Measurements from ENCODE around the gene SNTA1.

Gene SNTA1

DNA sequence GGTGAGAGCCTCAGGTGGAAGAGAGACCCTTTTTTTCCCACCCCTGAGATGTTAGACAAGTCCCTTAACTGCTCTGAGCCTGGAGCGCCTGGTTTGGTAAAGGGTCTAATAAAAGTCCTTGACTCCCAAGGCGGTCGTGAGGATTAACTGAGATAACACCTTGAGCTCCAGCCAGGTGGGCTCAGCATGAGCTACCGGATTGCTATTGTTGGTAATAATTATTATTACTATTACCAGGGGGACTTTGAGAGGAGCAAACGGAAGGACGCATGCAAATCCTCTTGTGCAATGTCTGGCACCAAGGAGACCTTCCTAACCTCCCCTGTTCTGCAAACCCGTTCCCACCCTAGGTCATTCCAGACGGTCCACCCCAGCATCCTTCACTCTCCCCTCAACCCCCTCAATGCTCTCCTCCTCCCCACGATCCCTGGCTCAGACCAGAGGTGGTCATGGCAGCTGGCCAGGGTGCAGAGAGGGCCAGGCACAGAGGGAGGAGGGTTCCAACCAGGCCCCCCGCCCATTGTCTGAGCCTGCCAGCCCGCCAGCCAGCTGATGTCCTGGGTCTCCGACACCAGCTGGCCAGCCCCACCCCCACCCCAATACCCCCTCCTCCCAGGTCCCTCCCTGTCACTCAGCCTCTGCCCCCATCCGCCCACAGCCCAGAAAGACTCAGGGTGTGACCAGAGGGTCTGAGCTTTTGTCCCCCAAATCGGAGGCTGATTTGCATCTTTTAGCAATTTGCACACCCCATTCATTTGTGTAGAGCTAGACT lies 32.0 kb upstream of the SNTA1 start:
- DNase-seq: no peak
- Histone ChIP-seq H3K79me2 (ENCODE audit: control insufficient read depth, insufficient read depth, low read length, poor library complexity) (no peaks in the 10 kb centered on the region), H3K18ac (ENCODE audit: low read length) (no peak overlapping the region), H3K27me3 (ENCODE audit: insufficient read depth, low read length) (no peaks in the 10 kb centered on the region), H3K27ac (ENCODE audit: low read depth, low read length) (no peak overlapping the region), H2AFZ (ENCODE audit: insufficient read depth, low read length, poor library complexity) (no peak overlapping the region), H2BK12ac (ENCODE audit: low read length) (no peak overlapping the region), H4K12ac (ENCODE audit: low read depth, low read length) (no peak overlapping the region), H4K91ac (ENCODE audit: low read depth, low read length) (no peak overlapping the region), H4K8ac (ENCODE audit: low read depth, low read length) (no peak overlapping the region), H2AK5ac (ENCODE audit: low read length) (no peak overlapping the region), H3K23ac (ENCODE audit: low read length) (no peak overlapping the region), H3K4ac (ENCODE audit: low read depth, low read length) (no peak overlapping the region), H3K4me3 (ENCODE audit: low read depth, low read length) (no peak overlapping the region), H2BK5ac (ENCODE audit: low read depth, low read length, poor library complexity) (no peak overlapping the region), H3K36me3 (ENCODE audit: control insufficient read depth in 1 of 2, insufficient read depth in 2 of 2, low read length in 2 of 2) (no peaks in the 10 kb centered on the region), H3K4me1 (ENCODE audit: control insufficient read depth in 1 of 2, insufficient read depth in 2 of 2, low read length in 2 of 2) (no peaks in the 10 kb centered on the region), H3K79me1 (ENCODE audit: low read length) (no peaks in the 10 kb centered on the region), H3K9me3 (ENCODE audit: insufficient read depth, low read depth, low read length) (peaks cover 2% of the 10 kb centered on the region), H3K9ac (ENCODE audit: low read length) (no peak overlapping the region), H2BK120ac (ENCODE audit: insufficient read depth, low read length, poor library complexity) (no peak overlapping the region), H3K14ac (ENCODE audit: low read length) (no peak overlapping the region), H3K4me2 (ENCODE audit: low read length) (no peak overlapping the region)
- no CpG with 5 or more reads among the region's 14 CpGs for WGBS (ENCODE audit: extremely low coverage, insufficient coverage, insufficient read length)

- H2BK5ac ChIP-seq (ENCODE audit: low read depth, low read length, poor library complexity): no peak overlapping the region
- no peak overlapping the region for H4K91ac ChIP-seq (ENCODE audit: low read depth, low read length)
- no peak overlapping the region for H3K18ac ChIP-seq (ENCODE audit: low read length)
- no peak overlapping the region for H3K4me2 ChIP-seq (ENCODE audit: low read length)
- H3K9me3 ChIP-seq (ENCODE audit: insufficient read depth, low read depth, low read length): peaks cover 2% of the 10 kb centered on the region
- H4K12ac ChIP-seq (ENCODE audit: low read depth, low read length): no peak overlapping the region
- no peak overlapping the region for H4K8ac ChIP-seq (ENCODE audit: low read depth, low read length)
- H3K14ac ChIP-seq (ENCODE audit: low read length): no peak overlapping the region
- H2BK12ac ChIP-seq (ENCODE audit: low read length): no peak overlapping the region
- no CpG with 5 or more reads among the region's 11 CpGs for WGBS (ENCODE audit: extremely low coverage, insufficient coverage, insufficient read length)
- no peak overlapping the region for H3K27ac ChIP-seq (ENCODE audit: low read depth, low read length)
- no peak overlapping the region for H3K23ac ChIP-seq (ENCODE audit: low read length)
- no peak overlapping the region for H3K4ac ChIP-seq (ENCODE audit: low read depth, low read length)
- H3K4me3 ChIP-seq (ENCODE audit: low read depth, low read length): no peak overlapping the region
- DNase-seq: no peak
- H2BK120ac ChIP-seq (ENCODE audit: insufficient read depth, low read length, poor library complexity): no peak overlapping the region
- no peaks in the 10 kb centered on the region for H3K4me1 ChIP-seq (ENCODE audit: control insufficient read depth in 1 of 2, insufficient read depth in 2 of 2, low read length in 2 of 2)
- H2AK5ac ChIP-seq (ENCODE audit: low read length): no peak overlapping the region
- H3K27me3 ChIP-seq (ENCODE audit: insufficient read depth, low read length): no peaks in the 10 kb centered on the region
- H3K79me1 ChIP-seq (ENCODE audit: low read length): no peaks in the 10 kb centered on the region
- no peaks in the 10 kb centered on the region for H3K79me2 ChIP-seq (ENCODE audit: control insufficient read depth, insufficient read depth, low read length, poor library complexity)
- no peak overlapping the region for H2AFZ ChIP-seq (ENCODE audit: insufficient read depth, low read length, poor library complexity)
- H3K9ac ChIP-seq (ENCODE audit: low read length): no peak overlapping the region
- no peaks in the 10 kb centered on the region for H3K36me3 ChIP-seq (ENCODE audit: control insufficient read depth in 1 of 2, insufficient read depth in 2 of 2, low read length in 2 of 2)
Measured at GRCh38 chr20:33474963-33475362, 31.4 kb upstream of the SNTA1 start.

GRCh38 chr20:33474097-33474873 lies 30.7 kb upstream of the SNTA1 start:
- Histone ChIP-seq H3K4me2 (ENCODE audit: low read length) (no peak overlapping the region), H3K36me3 (ENCODE audit: control insufficient read depth in 1 of 2, insufficient read depth in 2 of 2, low read length in 2 of 2) (no peaks in the 10 kb centered on the region), H3K14ac (ENCODE audit: low read length) (no peak overlapping the region), H3K9ac (ENCODE audit: low read length) (no peak overlapping the region), H3K4me1 (ENCODE audit: control insufficient read depth in 1 of 2, insufficient read depth in 2 of 2, low read length in 2 of 2) (no peaks in the 10 kb centered on the region), H2AK5ac (ENCODE audit: low read length) (no peak overlapping the region), H3K23ac (ENCODE audit: low read length) (no peak overlapping the region), H2BK120ac (ENCODE audit: insufficient read depth, low read length, poor library complexity) (no peak overlapping the region), H4K12ac (ENCODE audit: low read depth, low read length) (no peak overlapping the region), H3K4ac (ENCODE audit: low read depth, low read length) (no peak overlapping the region), H4K91ac (ENCODE audit: low read depth, low read length) (no peak overlapping the region), H3K18ac (ENCODE audit: low read length) (no peak overlapping the region), H3K27me3 (ENCODE audit: insufficient read depth, low read length) (no peaks in the 10 kb centered on the region), H4K8ac (ENCODE audit: low read depth, low read length) (no peak overlapping the region), H3K27ac (ENCODE audit: low read depth, low read length) (no peak overlapping the region), H3K9me3 (ENCODE audit: insufficient read depth, low read depth, low read length) (no peaks in the 10 kb centered on the region), H3K79me2 (ENCODE audit: control insufficient read depth, insufficient read depth, low read length, poor library complexity) (no peaks in the 10 kb centered on the region), H3K79me1 (ENCODE audit: low read length) (no peaks in the 10 kb centered on the region), H2BK5ac (ENCODE audit: low read depth, low read length, poor library complexity) (no peak overlapping the region), H2BK12ac (ENCODE audit: low read length) (no peak overlapping the region), H3K4me3 (ENCODE audit: low read depth, low read length) (no peak overlapping the region), H2AFZ (ENCODE audit: insufficient read depth, low read length, poor library complexity) (no peak overlapping the region)
- WGBS (ENCODE audit: extremely low coverage, insufficient coverage, insufficient read length): no CpG with 5 or more reads among the region's 7 CpGs
- no peak for DNase-seq

DNA sequence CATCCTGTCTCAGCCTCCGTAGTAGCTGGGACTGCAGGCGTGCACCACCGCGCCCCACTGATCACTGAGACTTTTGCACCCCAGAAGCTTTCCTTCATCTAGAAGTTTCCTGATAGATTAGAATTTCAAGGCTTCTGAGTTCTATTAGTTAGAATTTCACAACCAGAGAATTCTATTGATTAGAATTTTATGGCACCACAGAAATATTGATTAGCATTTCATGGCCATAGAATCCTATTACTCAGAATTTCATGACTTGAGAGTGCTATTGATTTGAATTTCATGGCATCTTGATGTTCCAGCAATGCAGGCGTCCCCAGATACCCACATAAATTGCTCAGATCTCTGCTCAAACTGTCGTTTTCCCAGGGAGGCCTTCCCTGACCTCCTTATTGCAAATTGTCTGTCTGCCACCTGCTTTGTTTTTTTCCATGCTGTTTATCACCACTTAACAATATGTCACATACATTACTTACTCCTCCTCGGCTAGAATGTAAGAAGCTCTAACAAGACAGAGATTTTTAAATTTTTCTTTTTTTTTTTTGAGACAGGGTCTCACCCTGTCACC lies 29.4 kb upstream of the SNTA1 start:
- Histone ChIP-seq H3K18ac (ENCODE audit: low read length) (no peak overlapping the region), H4K91ac (ENCODE audit: low read depth, low read length) (no peak overlapping the region), H3K27ac (ENCODE audit: low read depth, low read length) (no peak overlapping the region), H2BK120ac (ENCODE audit: insufficient read depth, low read length, poor library complexity) (no peak overlapping the region), H3K9ac (ENCODE audit: low read length) (no peak overlapping the region), H3K14ac (ENCODE audit: low read length) (no peak overlapping the region), H3K4ac (ENCODE audit: low read depth, low read length) (no peak overlapping the region), H2BK12ac (ENCODE audit: low read length) (no peak overlapping the region), H3K79me1 (ENCODE audit: low read length) (no peaks in the 10 kb centered on the region), H3K79me2 (ENCODE audit: control insufficient read depth, insufficient read depth, low read length, poor library complexity) (no peaks in the 10 kb centered on the region), H2AK5ac (ENCODE audit: low read length) (no peak overlapping the region), H3K23ac (ENCODE audit: low read length) (no peak overlapping the region), H3K27me3 (ENCODE audit: insufficient read depth, low read length) (no peaks in the 10 kb centered on the region), H3K4me3 (ENCODE audit: low read depth, low read length) (no peak overlapping the region), H3K9me3 (ENCODE audit: insufficient read depth, low read depth, low read length) (no peaks in the 10 kb centered on the region), H2AFZ (ENCODE audit: insufficient read depth, low read length, poor library complexity) (no peak overlapping the region), H3K36me3 (ENCODE audit: control insufficient read depth in 1 of 2, insufficient read depth in 2 of 2, low read length in 2 of 2) (no peaks in the 10 kb centered on the region), H3K4me2 (ENCODE audit: low read length) (no peak overlapping the region), H3K4me1 (ENCODE audit: control insufficient read depth in 1 of 2, insufficient read depth in 2 of 2, low read length in 2 of 2) (no peaks in the 10 kb centered on the region), H2BK5ac (ENCODE audit: low read depth, low read length, poor library complexity) (no peak overlapping the region), H4K12ac (ENCODE audit: low read depth, low read length) (no peak overlapping the region), H4K8ac (ENCODE audit: low read depth, low read length) (no peak overlapping the region)
- WGBS (ENCODE audit: extremely low coverage, insufficient coverage, insufficient read length): no CpG with 5 or more reads among the region's 7 CpGs
- no peak for DNase-seq

Data from trophoblast cell (in vitro differentiated cells and primary cell).